GM18861 (cell line): ENCODE measurements around the gene DOK6.

Experiments used
- ATAC-seq: cut with Tn5 transposase; IDR thresholded peaks from one replicate; pipeline ENCODE4 v1.9.1; 2021; ENCODE audit not compliant: unreplicated experiment

Gene DOK6

DNA sequence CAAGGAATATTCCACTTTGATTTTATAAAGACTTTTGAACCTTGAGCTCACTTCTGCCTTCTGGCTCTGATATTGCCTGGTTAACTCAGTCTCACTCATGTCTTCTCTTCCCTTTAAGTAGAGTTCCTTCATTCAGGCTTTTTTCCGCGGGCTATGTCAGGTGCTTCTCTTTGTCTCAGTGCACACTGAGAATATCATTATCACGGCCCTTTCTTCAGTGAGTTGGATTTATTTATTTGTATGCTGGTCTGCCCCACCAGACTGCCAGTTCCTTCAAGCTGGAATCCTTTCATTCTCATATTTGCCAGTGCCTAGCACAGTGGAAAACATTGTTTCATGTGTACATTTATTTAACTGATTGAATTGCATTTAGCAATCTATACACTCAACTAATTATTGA is 136.5 kb downstream of the DOK6 start:
- no peak for ATAC-seq

DNA sequence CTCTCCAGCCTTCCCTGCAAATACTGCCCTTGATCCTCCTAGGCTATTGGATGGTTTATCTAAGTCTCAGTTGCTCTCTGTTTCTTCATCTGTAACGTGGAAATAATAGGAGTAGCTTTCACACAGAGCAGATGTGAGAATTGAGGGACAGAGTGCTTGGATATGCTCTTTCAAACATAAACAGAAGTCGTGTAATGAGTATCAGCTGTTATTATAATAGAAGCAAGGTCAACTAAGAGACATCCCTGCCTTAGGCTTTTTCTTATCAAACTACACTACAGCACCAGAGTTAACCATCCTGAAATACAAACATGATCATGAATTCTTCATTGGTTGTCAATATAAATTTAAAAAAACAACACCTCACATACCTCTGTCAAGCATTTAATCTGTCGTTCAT is 138.2 kb downstream of the DOK6 start:
- ATAC-seq = no peak

DNA sequence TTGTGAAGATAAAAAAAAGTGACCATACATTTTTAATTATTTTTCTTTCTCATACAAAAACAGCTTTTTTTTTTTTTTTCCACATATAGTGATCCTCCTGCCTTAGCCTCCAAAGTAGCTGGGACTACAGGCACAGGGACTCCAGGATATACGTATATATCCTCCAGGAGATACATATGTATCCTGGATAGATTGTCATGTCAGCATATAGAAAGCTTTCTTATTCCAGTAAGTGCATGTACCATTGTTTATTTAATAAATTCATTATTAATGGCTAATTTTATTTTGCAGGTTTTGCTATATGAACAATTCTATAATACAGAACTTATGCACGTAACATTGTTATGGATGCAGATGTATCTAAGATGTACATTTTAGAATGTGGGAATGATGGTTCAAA is 138.7 kb downstream of the DOK6 start:
- no peak for ATAC-seq

DNA sequence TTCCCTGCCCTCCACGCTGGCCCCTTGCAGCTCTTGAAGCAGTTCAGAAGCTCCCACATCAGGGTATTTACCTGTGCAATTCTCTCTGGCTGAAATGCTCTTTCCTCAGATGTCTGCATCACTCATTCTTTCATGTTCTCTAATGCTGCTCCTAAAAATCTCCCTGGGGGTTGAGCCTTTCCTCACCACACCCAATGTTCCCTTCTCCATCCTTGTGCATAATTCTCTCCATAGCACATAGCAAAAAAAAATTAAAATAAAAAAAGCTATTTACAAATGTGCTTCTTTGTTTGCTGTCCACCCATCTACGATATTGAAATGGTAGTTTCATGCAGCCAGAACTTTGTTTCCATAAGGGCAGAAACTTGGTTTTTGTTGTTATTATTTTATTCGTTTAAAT is 155.5 kb downstream of the DOK6 start:
- no peak for ATAC-seq

DNA sequence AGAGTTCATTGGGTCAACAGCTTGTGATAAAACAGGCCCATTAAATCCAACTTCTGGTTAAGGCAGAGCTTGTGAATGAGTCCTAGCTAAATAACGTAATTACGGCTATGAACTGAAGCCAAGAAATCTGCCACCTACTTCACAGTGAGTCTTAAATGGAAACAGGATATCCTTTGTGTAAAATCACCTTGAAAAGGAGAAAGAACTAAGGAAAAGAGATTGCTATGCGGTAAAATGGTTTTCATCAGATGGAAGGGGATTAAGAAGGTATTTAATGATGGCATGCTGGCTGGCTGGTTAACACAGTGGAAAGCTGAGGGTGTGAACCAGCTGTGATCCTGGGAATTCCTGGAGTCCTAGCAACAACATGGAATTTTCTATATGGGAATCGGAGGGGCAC is 156.6 kb downstream of the DOK6 start:
- no peak for ATAC-seq

DNA sequence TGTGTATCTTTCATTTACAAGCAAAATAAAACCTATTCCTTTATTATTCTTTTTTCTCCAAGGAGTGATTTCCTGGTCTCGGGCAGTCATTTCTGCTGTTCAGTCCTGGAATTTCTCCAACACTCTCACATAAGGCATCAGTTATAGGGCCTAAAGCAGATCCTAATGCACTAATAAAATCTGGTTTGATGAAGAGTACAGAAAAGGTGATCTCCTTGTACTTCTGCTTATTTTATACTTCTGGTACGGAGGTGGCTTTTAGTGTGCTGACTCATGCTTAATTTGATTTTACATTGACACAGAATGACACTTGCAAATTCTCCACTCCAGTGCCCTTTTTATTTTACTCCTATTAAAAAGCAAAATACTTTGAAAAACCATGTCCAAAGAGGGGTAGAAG is 157.4 kb downstream of the DOK6 start:
- ATAC-seq = no peak

DNA sequence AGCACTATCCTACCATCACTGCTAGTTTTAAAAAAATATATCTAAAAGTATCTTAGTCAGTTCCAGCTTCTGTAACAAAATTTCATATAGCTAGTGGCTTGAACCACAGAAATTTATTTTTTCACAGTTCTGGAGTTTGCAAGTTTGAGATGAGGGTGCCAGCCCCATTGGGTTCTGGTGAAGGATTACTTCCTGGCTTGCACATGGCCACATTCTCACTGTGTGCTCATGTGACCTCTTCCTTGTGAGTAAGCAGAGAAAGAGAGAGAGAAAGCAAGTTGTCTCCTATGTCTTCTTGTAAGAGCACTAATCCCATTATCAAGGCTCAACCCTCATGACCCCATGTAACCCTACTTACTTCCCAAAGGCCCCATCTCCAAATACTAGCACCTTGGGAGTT is 158.9 kb downstream of the DOK6 start:
- ATAC-seq = no peak

DNA sequence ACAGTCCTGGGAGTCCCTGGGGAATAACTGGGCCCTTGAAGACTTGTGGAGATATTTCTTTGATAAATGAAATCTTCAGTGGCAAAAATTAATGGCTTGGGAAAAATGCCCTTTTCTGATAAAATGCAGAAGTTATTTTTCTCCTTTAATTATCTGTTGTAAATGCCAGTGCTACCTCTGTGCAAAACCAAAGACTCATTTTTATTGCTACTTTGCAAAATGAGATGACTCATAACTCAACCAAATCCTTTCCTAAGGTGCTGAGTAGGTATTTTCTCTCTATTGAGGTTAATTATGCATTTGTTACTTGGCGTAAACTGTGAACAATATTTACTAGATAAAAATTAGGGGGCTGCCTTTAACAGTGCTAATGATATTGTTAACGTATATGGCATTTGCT is 163.9 kb downstream of the DOK6 start:
- no peak for ATAC-seq

DNA sequence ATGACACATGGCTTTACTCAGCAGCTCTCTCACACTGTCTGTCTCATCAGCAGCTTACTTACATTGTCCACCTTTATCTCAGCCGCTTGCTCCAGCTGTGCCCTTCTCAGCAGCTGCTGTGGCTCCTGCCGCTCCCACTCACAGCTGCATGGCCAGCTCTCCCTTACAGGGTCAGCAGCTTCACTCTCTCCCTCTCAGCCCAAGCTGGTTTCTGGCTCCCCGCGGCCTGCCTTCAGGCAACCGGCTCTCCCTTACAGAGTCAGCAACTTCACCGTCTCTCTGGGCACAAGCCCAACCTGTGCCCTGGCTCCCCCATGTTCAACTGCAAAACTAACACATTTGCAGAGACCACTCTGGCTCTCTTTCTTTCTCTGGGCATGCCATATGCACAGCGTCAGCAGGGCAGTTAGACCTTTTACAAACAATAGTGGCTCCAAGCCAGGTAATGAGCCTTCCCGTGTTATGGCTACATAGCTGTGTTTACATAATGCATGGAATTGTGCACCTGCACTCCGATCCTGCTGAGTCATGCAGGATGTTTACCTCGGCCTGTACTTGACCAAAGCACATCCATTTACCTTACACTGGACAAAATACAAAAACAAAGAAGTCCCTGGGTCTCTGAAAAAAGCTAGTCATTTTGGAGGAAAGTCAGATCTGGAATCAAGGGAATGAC is 167.3 kb downstream of the DOK6 start:
- ATAC-seq = no peak

DNA sequence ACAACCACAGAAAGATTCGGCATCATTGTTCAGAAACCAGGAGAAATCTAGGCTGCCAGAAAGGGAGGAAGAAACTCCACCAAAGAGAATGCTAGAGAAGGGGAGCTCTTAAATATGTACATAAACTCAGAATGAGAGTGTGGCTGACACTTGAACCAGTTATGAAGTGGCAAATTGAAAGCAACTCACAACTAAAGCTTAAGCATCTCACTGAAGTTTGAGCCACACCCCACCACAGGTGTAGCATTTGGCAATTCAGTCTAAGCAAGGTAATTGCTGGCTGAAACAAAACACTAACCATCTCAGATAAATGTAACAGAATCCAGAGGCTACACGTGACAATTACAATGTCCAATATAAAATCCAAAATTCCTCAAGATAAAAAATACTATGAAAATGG is 168.4 kb downstream of the DOK6 start:
- ATAC-seq = no peak

DNA sequence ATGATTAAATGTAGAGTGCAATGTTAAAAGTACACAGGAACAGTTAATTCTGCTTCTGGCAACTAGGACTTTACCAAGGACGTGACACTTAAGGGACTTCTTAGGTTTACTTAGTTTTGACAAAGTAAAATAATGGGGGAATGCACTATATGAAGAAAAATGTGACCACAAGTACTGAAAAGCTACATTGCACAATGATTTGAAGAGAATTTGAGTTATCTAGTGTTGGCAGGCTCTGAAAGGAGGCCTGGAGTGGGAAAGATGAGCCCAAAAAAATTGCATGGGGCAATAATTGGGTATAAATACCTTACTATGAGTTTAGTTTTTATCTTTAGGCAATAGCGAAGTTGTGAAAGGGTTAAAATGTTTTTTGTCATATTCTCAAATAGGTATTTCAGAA is 173.7 kb downstream of the DOK6 start:
- no peak for ATAC-seq

DNA sequence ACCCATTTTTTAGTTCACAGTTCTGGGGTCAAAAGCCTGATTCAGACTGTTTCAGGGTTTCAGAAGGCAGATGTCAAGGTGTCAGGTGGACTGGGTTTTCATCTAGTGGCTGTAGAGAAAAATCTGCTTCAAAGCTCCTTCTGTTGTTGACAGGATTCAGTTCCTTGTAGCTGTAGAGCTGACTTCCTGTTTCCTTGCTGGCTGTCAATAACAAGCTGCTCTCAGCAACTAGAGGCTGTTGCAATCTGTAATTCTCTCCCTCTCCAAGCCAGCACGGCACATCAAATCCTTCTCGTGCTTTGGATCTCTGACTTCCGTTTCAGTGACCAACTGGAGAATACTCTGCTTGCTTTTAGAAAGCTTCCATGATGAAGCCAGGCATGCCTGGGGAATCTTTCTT is 179.4 kb downstream of the DOK6 start:
- peak; percentile 78 for ATAC-seq

DNA sequence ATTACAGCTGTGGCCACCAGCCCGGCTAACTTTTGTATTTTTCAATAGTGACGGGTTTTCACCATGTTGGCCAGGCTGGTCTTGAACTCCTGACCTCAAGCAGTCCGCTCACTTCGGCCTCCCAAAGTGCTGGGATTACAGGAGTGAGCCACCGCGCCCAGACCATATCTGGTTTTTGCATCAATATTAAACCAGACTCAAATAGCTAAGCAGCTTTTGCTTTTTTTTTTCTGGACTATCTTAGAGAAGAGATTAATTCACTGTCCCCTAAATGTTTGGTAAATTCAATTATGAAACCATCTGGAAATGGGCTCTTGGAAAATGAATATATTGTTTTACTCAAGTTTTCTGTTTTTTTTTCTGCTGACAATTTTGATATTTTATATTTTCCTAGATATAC is 183.7 kb downstream of the DOK6 start:
- no peak for ATAC-seq

DNA sequence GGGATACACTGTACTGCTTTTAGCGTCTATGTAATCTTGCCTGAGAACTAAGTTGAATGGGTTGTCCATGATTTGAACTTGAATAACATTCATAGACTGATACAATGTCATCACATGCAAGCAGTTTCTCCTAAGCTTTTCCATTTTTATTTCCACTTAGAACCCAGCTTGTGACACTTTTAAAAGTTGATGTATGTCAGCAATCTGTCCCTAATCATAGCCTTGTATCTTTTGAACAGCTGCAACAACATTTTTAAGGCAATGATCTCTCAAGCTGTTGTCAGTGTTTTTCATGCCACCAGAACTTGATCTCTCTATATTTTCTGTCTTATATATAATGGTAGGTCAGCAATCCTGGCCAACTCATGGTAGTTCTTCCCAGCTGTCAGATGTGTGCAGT is 185.0 kb downstream of the DOK6 start:
- no peak for ATAC-seq

DNA sequence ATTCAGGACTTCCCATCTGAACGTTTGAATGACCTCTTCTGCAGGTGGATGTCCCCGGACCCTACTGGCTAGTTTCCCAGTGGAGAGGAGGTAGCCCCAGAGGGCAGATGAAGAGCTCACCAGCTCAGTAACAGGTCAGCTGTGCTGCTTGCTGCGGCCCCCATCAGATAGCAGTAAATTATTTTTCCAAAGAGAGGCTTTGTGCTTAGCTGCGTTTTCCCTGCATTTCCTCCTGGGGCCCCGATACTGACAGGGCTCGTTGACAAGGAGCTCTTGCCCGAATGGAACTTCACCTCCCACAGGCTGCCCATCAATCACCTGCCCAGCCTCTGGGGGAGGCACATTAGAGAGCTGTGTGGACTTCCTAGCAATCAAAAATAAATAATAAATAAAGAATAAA is 185.8 kb downstream of the DOK6 start:
- ATAC-seq = no peak

DNA sequence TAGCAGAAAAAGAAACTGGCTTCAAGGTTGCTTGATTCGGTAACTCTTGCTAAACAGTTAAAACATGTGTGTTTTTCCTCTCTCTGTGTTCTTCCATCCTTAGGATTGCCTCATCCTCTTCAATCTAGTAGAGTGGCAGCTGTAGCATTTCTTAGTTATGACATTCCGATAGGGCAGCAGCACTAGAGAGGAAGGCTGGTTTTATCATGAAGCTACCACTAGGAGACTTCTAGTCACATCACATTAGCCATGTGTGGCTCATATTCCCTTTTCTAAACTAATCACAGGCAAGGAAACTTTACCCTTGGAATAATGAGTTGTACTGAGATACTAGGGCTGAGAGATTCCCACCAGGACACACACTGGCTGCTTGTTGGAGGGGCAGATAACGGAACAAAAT is 187.6 kb downstream of the DOK6 start:
- ATAC-seq = no peak

DNA sequence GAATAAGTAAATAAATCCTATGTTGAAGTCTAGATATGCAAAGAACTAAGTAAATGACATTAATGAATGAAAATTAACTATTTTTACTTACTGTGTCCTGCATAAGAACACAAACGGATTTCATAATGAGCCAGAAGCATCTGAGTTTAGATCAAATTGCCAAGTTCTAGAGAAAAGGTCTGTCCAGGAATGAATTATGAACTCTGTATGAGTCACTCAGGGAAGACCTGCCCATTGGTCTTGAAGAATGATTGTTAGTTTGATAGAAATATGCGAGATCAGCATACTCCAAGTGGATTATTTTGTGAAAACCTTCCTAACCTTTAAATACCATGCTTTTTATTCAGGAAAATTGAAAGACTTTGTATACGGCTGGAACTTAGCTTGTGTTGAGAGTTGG is 189.5 kb downstream of the DOK6 start:
- ATAC-seq = no peak

DNA sequence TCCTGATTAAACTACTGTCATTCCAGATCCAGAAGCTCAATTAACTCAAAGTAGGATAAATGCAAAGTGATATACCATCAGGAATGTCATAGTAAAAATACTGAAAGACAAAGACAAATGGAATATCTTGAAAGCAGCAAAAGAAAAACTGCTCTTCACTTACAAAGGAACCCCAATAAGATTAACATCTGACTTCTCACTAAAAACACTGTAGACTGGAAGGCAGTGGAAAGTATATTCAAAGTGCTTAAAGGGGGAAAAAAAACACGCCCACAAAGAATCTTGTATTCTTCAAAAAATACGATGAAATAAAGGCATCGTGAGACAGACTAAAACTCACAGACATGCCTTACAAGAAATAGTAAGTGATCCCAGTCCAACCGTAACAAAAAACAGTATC is 195.7 kb downstream of the DOK6 start:
- no peak for ATAC-seq

DNA sequence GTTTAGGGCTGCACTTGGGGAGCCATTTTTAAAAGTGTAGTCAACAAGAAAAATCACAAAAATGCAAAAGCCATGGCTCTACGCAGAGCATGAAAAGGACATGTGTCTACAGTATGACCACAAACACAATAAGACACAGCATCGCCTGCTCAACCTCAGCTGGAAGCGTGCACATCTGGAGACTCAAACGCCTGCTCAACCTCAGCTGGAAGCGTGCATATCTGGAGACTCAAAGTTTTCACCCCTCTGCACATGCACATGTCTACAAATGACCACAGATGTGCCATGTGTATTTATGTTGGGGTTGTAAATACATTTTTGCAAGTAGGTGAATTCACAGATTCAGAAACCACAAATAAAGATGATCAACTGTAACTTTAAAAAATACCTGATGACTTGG is 196.9 kb downstream of the DOK6 start:
- no peak for ATAC-seq

DNA sequence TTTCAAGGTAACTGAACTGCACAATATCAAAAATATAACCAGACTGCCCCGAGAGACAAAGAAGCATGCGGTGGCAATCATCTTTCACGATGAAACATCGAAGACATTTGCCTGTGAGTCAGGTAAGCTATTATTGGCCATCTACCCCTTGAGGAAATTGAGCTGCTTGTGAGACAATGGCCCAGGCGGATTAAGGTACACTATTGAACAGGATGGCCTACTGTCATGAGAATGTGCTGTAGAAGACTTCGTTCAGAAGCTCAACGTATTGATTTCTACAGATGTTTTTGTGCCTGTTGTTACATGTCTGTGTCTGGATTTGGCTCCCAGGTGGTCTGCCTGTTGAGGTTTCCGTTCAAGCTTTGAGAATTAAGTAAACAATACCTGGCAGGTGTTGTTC is 198.7 kb downstream of the DOK6 start:
- no peak for ATAC-seq

DNA sequence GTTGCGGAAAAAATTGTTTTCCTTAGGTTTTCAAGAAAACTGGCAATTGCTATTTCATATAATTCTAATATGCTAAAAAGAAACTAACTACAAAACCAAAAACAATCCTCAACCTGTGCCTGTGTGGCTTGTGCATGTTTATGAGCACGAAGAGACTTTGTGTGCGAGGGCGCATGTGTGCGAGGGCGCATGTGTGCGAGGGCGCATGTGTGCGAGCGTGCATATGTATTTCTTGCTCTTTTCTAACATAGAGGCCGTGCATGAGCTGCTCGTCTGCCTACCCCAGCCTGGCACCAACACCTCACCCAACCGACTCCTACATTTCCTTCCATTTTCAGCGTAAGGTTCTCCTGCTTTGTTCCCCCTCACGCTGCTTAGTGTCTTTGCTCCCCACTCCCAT is 211.6 kb downstream of the DOK6 start:
- ATAC-seq = no peak

DNA sequence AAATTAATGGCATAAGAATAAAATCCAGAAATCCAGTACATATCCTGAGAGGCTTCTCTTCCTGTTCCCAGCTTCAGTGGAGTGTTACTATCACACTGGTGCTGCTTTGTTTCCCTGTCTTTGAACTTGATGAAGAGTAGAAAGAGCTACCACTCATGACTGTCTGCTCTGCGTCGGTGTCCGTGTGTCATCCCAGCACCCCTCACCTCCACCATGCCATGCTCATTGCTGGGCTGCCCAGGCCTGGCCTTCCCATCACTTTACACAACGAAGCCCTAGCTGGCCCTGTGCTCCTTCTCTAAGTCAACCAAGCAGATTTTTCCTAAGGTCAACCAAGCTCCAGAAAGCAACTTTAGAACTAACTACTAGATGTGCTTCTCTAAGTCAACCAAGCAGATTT is 215.4 kb downstream of the DOK6 start:
- no peak for ATAC-seq

DNA sequence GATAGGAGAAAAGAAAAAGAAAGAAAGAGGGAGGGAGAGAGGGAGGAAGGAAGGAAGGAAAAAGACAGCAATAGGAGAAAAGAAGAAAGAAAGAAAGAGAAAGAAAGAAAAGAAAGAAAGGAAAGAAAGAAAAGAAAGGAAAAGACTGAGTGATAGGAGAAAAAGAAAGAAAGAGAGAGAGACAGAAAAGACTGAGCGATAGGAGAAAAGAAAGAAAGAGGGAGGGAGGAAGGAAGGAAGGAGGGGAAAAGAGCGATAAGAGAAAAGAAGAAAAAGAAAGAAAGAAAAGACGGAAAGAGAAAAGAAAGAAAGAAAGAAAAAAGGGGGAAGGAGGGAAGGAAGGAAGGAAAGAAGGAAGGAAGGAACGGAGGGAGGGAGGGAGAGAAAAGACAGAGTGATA is 216.7 kb downstream of the DOK6 start:
- no peak for ATAC-seq

DNA sequence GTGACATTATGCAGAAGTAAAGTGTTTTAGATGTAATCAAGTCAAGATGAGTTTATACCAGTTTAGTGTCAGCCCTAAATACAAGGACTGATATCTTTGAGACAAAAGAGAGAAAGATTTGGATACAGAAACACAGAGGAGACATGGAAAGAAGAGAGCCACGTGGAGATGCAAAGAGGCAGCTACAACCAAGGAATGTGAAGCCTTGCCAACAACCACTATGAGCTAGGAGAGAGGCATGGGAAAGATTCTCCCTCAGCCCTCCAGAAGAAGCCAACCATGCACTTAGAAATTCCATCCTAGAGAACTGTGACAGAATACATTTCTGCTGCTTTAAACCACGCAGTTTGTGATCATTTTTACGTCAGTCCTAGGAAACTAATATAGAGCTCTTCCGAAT is 217.2 kb downstream of the DOK6 start:
- ATAC-seq = no peak
